IMR-90 (cell line): ENCODE data around the gene MYH13. TPM values are rescaled to one million over a fixed set of nuclear protein-coding genes. Genes with fewer than 3 reads are reported as not detected.
A peak's percentile ranks its signal among the peaks of the same experiment; 100 is the strongest.

Experiments used
- ATAC-seq: fragments of 200-7000 bp; cut with Tn5 transposase; 2 replicates; pipeline ENCODE4 v1.9.1; 2020; ENCODE audit warnings: low read depth, mild to moderate bottlenecking, moderate library complexity
- BruUV-seq: library from RNA; stranded (reverse); fragments of 400-500 nt; replicated peaks from 2 replicates; lab custom pipeline; 2021; lab: Mats Ljungman, UMichigan
- CTCF ChIA-PET: fragments of 300-600 bp; formaldehyde crosslinking; extraction: SDS; loops from one replicate; lab custom pipeline; 2021; ENCODE audit warnings: antibody characterized with exemption; lab: Yijun Ruan, JAX
- POLR2A ChIA-PET: fragments of 300-600 bp; sonication (Branson Sonifier 250); formaldehyde crosslinking; loops from one replicate; lab custom pipeline; 2022; ENCODE audit warnings: antibody characterized with exemption; ENCODE audit not compliant: unreplicated experiment; lab: Charles Lee
- DNase-seq: peaks from one replicate; pipeline ENCODE4 v3.0.0; 2013
- H2AFZ ChIP-seq: replicated peaks from 2 replicates; pipeline ENCODE3; 2013; ENCODE audit warnings: low read length, mild to moderate bottlenecking; ENCODE audit not compliant: poor library complexity
- H2AK5ac ChIP-seq: 2 replicates; pipeline ENCODE4 v1.6.1; 2013; ENCODE audit warnings: low read depth, low read length, inconsistent platforms
- H2AK9ac ChIP-seq: replicated peaks from 2 replicates; pipeline ENCODE3; 2013; ENCODE audit warnings: mild to moderate bottlenecking, low read depth, low read length, moderate library complexity; ENCODE audit not compliant: poor library complexity
- H2BK120ac ChIP-seq: 2 replicates; pipeline ENCODE4 v1.6.1; 2013; ENCODE audit warnings: low read depth, low read length, inconsistent platforms
- H2BK15ac ChIP-seq: 3 replicates; pipeline ENCODE4 v1.6.1; 2013; ENCODE audit warnings: low read depth, low read length, inconsistent platforms
- H2BK20ac ChIP-seq: 2 replicates; pipeline ENCODE4 v1.6.1; 2013; ENCODE audit warnings: low read depth, mild to moderate bottlenecking, inconsistent platforms, low read length, moderate library complexity
- H2BK5ac ChIP-seq: 2 replicates; pipeline ENCODE4 v1.6.1; 2013; ENCODE audit warnings: mild to moderate bottlenecking, low read depth, low read length, inconsistent platforms; ENCODE audit not compliant: poor library complexity, severe bottlenecking
- H3K14ac ChIP-seq: replicated peaks from 2 replicates; pipeline ENCODE4 v1.6.1; 2013; ENCODE audit warnings: low read depth, low read length, inconsistent platforms
- H3K18ac ChIP-seq: 2 replicates; pipeline ENCODE4 v1.6.1; 2013; ENCODE audit warnings: low read depth, low read length, control low read depth
- H3K23ac ChIP-seq: 2 replicates; pipeline ENCODE4 v1.6.1; 2013; ENCODE audit warnings: low read depth, low read length, inconsistent platforms
- H3K27ac ChIP-seq: 2 replicates; pipeline ENCODE4 v1.5.1; 2013; ENCODE audit warnings: mild to moderate bottlenecking, control low read depth, low read length; ENCODE audit not compliant: insufficient read depth
- H3K27me3 ChIP-seq: 2 replicates; pipeline ENCODE4 v1.6.1; 2013; ENCODE audit warnings: low read length; ENCODE audit not compliant: control insufficient read depth, insufficient read depth
- H3K36me3 ChIP-seq: 2 replicates; pipeline ENCODE4 v1.6.1; 2013; ENCODE audit warnings: low read length, mixed read lengths; ENCODE audit not compliant: control insufficient read depth, insufficient read depth
- H3K4ac ChIP-seq: 2 replicates; pipeline ENCODE4 v1.6.1; 2013; ENCODE audit warnings: low read depth, low read length, inconsistent platforms
- H3K4me1 ChIP-seq: 2 replicates; pipeline ENCODE4 v1.6.1; 2013; ENCODE audit warnings: low read length, mixed read lengths; ENCODE audit not compliant: control insufficient read depth, insufficient read depth
- H3K4me2 ChIP-seq: 2 replicates; pipeline ENCODE4 v1.6.1; 2013; ENCODE audit warnings: low read depth, mild to moderate bottlenecking, control low read depth, low read length, moderate library complexity
- H3K4me3 ChIP-seq: 2 replicates; pipeline ENCODE4 v1.5.1; 2013; ENCODE audit warnings: low read depth, mild to moderate bottlenecking, control low read depth, low read length, moderate library complexity; ENCODE audit not compliant: insufficient read depth
- H3K56ac ChIP-seq: 2 replicates; pipeline ENCODE4 v1.6.1; 2013; ENCODE audit warnings: low read length, inconsistent platforms; ENCODE audit not compliant: insufficient read depth; ENCODE audit errors: extremely low read depth
- H3K79me1 ChIP-seq, 2 experiments: 2 replicates each; pipeline ENCODE4 v1.6.1; 2013; ENCODE audit warnings: low read length in 2 of 2, inconsistent platforms in 1 of 2, low read depth in 1 of 2
- H3K9ac ChIP-seq: 2 replicates; pipeline ENCODE4 v1.6.1; 2013; ENCODE audit warnings: low read depth, low read length, control low read depth
- H3K9me1 ChIP-seq: 2 replicates; pipeline ENCODE4 v1.6.1; 2013; ENCODE audit warnings: low read length, inconsistent platforms; ENCODE audit not compliant: insufficient read depth
- H3K9me3 ChIP-seq: 2 replicates; pipeline ENCODE4 v1.6.1; 2013; ENCODE audit warnings: low read length; ENCODE audit not compliant: control insufficient read depth, insufficient read depth
- H4K20me1 ChIP-seq: 2 replicates; pipeline ENCODE4 v1.6.1; 2013; ENCODE audit warnings: low read length, inconsistent platforms; ENCODE audit not compliant: insufficient read depth
- H4K5ac ChIP-seq: 2 replicates; pipeline ENCODE4 v1.6.1; 2013; ENCODE audit warnings: mild to moderate bottlenecking, low read depth, low read length, control low read depth
- H4K8ac ChIP-seq, 2 experiments: 2 replicates each; pipeline ENCODE4 v1.6.1; 2013; ENCODE audit warnings: low read depth in 2 of 2, low read length in 2 of 2, control low read depth in 1 of 2, inconsistent platforms in 1 of 2
- H4K91ac ChIP-seq: 2 replicates; pipeline ENCODE4 v1.6.1; 2013; ENCODE audit warnings: low read depth, low read length, inconsistent platforms; ENCODE audit not compliant: insufficient read depth
- BHLHE40 ChIP-seq: fragments of 150-350 bp; IDR thresholded peaks from 2 replicates; pipeline ENCODE4 v1.6.1; 2016; ENCODE audit warnings: mild to moderate bottlenecking, low read depth, low read length
- MAFK ChIP-seq: IDR thresholded peaks from 2 replicates; pipeline ENCODE4 v1.6.1; 2012; ENCODE audit warnings: low read depth, low read length, improper control_type of control experiment
- WGBS, 2 experiments: methylation state at CpG; one replicate each; pipeline versions ENCODE4 v1.1.5 to v1.1.7; 2013; ENCODE audit warnings: missing lambda C conversion rate in 2 of 2; ENCODE audit not compliant: insufficient read length in 1 of 2; ENCODE audit errors: extremely low coverage in 2 of 2; 5-methylcytosine and 5-hydroxymethylcytosine counted together
- dilution Hi-C: fragments of 300-500 bp; cut with HindIII; formaldehyde crosslinking; loops from one replicate; pipeline ENCODE4 v1.14.3; 2018; ENCODE audit warnings: low sequenced_read_pairs; ENCODE audit not compliant: unreplicated experiment
- in situ Hi-C: fragments of 300-500 bp; cut with MboI; formaldehyde crosslinking; loops from 3 replicates; pipeline ENCODE4 v1.14.3; 2019; ENCODE audit warnings: low sequenced_read_pairs, inconsistent platforms, mixed read lengths
- intact Hi-C: fragments of 100-400 bp; cut with micrococcal nuclease; formaldehyde crosslinking; loops from 2 replicates; pipeline ENCODE4 v1.10.0; 2022
- polyA plus RNA-seq, 3 experiments: library from polyadenylated mRNA; depleted of rRNA; stranded (reverse); fragments of >200 nt; gene quantifications; 2 replicates each; pipeline ENCODE4 v1.2.3, GENCODE V29; 2012; ENCODE audit warnings: low replicate concordance in 1 of 3
- total RNA-seq: library from RNA; depleted of rRNA; stranded (reverse); fragments of >200 nt; gene quantifications from 2 replicates; pipeline ENCODE4 v1.2.3, GENCODE V29; 2012

MYH13 gene
- total and polyA plus RNA-seq, 2 of the 4 experiments (the other 2 are of a cell fraction): not detected

DNA sequence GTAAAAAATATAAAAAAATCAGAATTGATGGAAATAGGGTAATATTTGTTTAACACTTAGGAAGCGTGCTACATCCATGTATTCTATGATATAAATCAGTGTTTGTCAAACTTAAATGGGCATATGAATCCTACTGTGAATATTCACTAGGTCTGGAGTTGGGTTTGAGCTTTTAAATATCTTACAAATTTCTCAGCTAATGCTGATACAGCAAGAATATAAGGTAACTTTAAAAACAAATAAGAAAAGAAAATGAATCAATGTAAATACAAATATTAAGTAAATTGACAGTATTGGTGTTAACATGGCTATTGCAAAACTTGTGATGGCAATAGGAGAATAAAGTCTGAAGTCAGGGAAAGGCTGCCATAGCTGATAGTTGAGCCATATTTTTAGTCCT, 3.6 kb downstream of the MYH13 start:
- Histone ChIP-seq H3K4me2 (no peak overlapping the region), H3K4ac (no peak overlapping the region), H3K79me1 (no peaks in the 10 kb centered on the region), H3K14ac (no peak overlapping the region), H3K56ac (no peak overlapping the region), H3K23ac (no peak overlapping the region), H3K4me1 (no peaks in the 10 kb centered on the region), H3K9me1 (no peaks in the 10 kb centered on the region), H2BK20ac (no peak overlapping the region), H2AFZ (no peak overlapping the region), H2BK5ac (no peak overlapping the region), H3K4me3 (no peak overlapping the region), H2BK120ac (no peak overlapping the region), H2BK15ac (no peak overlapping the region), H2AK5ac (no peak overlapping the region), H3K9me3 (no peaks in the 10 kb centered on the region), H3K36me3 (no peaks in the 10 kb centered on the region), H3K18ac (no peak overlapping the region), H4K91ac (no peak overlapping the region), H3K27me3 (no peaks in the 10 kb centered on the region), H2AK9ac (no peak overlapping the region), H3K9ac (no peak overlapping the region), H3K27ac (no peak overlapping the region), H4K8ac (no peak overlapping the region), H4K20me1 (no peaks in the 10 kb centered on the region), H4K5ac (no peak overlapping the region)
- BruUV-seq: no TSS peak
- WGBS, 2 experiments: no CpG with 5 or more reads among the region's 1 CpG
- ATAC-seq: no peak
- ChIA-PET POLR2A (no interaction called here), CTCF (no interaction called here)
- TF ChIP-seq BHLHE40: no peak
- TF ChIP-seq MAFK: peak; percentile 55
- dilution Hi-C loops: no loop called here
- in situ Hi-C loops: no loop called here
- intact Hi-C loops: no loop called here
- DNase-seq: no peak
